ENCODE measurements around the gene DIAPH2.
A peak's percentile ranks its signal among the peaks of the same experiment; 100 is the strongest.

Gene DIAPH2

GRCh38 chrX:97616883-97617530 lies 932.4 kb downstream of the DIAPH2 start:
- DNase-seq = peak; percentile 10

- no peak for DNase-seq
These were observed 934.9 kb downstream of the DIAPH2 start for GRCh38 chrX:97619499-97619898.

GRCh38 chrX:97622111-97622510 lies 937.5 kb downstream of the DIAPH2 start:
- DNase-seq = no peak

GRCh38 chrX:97628326-97628725 lies 943.7 kb downstream of the DIAPH2 start:
- no peak for DNase-seq

GRCh38 chrX:97628807-97629596 lies 944.4 kb downstream of the DIAPH2 start:
- no peak for DNase-seq

- no peak for DNase-seq
These were observed 944.9 kb downstream of the DIAPH2 start for GRCh38 chrX:97629597-97629985.

GRCh38 chrX:97633798-97634197 lies 949.2 kb downstream of the DIAPH2 start:
- no peak for DNase-seq

GRCh38 chrX:97636473-97637140 lies 952.0 kb downstream of the DIAPH2 start:
- DNase-seq = no peak

- no peak for DNase-seq
These were observed 952.6 kb downstream of the DIAPH2 start for GRCh38 chrX:97637289-97637688.

- no peak for DNase-seq
These were observed 954.0 kb downstream of the DIAPH2 start for GRCh38 chrX:97638621-97639020.

- peak; percentile 2 for DNase-seq
These were observed 954.9 kb downstream of the DIAPH2 start for GRCh38 chrX:97639526-97639925.

All from hematopoietic multipotent progenitor cell treated with erythropoietin and hydrocortisone succinate and interleukin-3 and kit ligand, for 4 days (in vitro differentiated cells).